HG03565 (cell line): ENCODE results near the gene COL4A2.

ENCODE experiments used
- ATAC-seq: cut with Tn5 transposase; IDR thresholded peaks from one replicate; pipeline ENCODE4 v1.9.1; 2021; ENCODE audit warnings: mild to moderate bottlenecking, moderate library complexity; ENCODE audit not compliant: unreplicated experiment

The COL4A2 gene

GRCh38 chr13:110271313-110271712, 35.8 kb upstream of the COL4A2 start:
- ATAC-seq = no peak

GRCh38 chr13:110272227-110272626, 34.9 kb upstream of the COL4A2 start:
- no peak for ATAC-seq

GRCh38 chr13:110272651-110273050, 34.4 kb upstream of the COL4A2 start:
- no peak for ATAC-seq

- ATAC-seq = no peak
Observed at GRCh38 chr13:110273254-110273653, 33.8 kb upstream of the COL4A2 start.

- no peak for ATAC-seq
Observed at GRCh38 chr13:110274687-110275086, 32.4 kb upstream of the COL4A2 start.

GRCh38 chr13:110275931-110276552, 31.0 kb upstream of the COL4A2 start:
- ATAC-seq = no peak

- no peak for ATAC-seq
Observed at GRCh38 chr13:110276553-110276950, 30.5 kb upstream of the COL4A2 start.

GRCh38 chr13:110277357-110277975, 29.6 kb upstream of the COL4A2 start:
- ATAC-seq = no peak

- ATAC-seq = no peak
Observed at GRCh38 chr13:110278859-110279258, 28.2 kb upstream of the COL4A2 start.

GRCh38 chr13:110279684-110280083, 27.4 kb upstream of the COL4A2 start:
- ATAC-seq = no peak

- no peak for ATAC-seq
Observed at GRCh38 chr13:110280231-110280813, 26.8 kb upstream of the COL4A2 start.

- ATAC-seq = no peak
Observed at GRCh38 chr13:110280985-110281688, 25.9 kb upstream of the COL4A2 start.

GRCh38 chr13:110281736-110282135, 25.3 kb upstream of the COL4A2 start:
- no peak for ATAC-seq

GRCh38 chr13:110282316-110282841, 24.7 kb upstream of the COL4A2 start:
- ATAC-seq = no peak

GRCh38 chr13:110283736-110284517, 23.2 kb upstream of the COL4A2 start:
- ATAC-seq = no peak

- no peak for ATAC-seq
Observed at GRCh38 chr13:110284779-110285484, 22.2 kb upstream of the COL4A2 start.

- no peak for ATAC-seq
Observed at GRCh38 chr13:110285991-110286832, 20.9 kb upstream of the COL4A2 start.

- no peak for ATAC-seq
Observed at GRCh38 chr13:110286833-110287819, 20.0 kb upstream of the COL4A2 start.
